ENCODE results near the gene ANXA2. TPM values are rescaled to one million over a fixed set of nuclear protein-coding genes. Genes with fewer than 3 reads are reported as not detected.

Gene ANXA2
- polyA plus RNA-seq, 1 experiment = 5,886 TPM

DNA sequence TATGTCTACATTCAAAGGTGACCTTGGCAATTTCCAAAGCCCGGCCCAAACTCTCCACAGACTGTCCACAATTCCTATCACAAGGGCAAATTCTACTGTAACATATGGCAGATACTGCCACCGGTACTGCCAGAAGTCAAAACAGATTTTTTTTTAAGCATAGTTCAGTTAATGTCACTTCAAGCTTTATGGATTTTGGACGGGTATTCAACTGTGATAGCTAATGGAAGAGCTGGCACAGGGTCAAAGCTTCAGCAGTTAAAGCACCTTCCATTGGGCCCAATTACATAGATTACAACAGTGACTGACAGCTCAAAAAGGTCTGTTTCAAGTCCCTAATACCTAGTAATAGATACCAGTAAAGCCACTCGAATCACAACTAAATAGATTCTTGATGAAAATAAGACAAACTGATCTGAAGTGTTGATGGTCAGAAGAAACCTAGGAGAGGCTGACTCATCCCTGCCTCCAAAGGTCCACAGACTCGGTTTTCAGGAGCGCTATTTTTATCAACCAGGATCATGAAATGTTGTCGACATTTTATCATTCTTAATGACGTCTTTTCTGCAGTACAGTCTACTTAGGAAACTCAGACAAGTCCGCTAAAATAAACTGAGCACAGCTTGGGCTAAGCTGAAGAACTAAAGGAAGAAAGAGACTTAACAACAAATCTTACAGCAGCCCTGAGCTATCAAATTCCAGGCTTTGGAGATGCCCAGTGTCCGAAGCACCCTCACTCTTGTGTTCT lies 38.7 kb downstream of the ANXA2 start:
- Histone ChIP-seq H3K36me3 (ENCODE audit: control insufficient read depth, insufficient read depth, low read length) (peaks cover 40% of the 10 kb centered on the region), H3K27me3 (ENCODE audit: control insufficient read depth, insufficient read depth, low read length) (no peaks in the 10 kb centered on the region), H3K4me3 (ENCODE audit: low read depth, low read length) (no peak overlapping the region)
- TF ChIP-seq CTCF (IDR thresholded peaks at IDR 0.05; ENCODE audit: insufficient read depth, low read depth, low read length) = no peak
- POLR2A ChIA-PET = no interaction called here
- CTCF ChIA-PET = interaction anchor here (0.7 to 2.5 kb wide), 16 partner anchors 8 to 162 kb away, joined by 3 to 8 read pairs (median 4); no protein-coding TSS in a partner anchor
- no peak for DNase-seq (ENCODE audit: low read depth)

DNA sequence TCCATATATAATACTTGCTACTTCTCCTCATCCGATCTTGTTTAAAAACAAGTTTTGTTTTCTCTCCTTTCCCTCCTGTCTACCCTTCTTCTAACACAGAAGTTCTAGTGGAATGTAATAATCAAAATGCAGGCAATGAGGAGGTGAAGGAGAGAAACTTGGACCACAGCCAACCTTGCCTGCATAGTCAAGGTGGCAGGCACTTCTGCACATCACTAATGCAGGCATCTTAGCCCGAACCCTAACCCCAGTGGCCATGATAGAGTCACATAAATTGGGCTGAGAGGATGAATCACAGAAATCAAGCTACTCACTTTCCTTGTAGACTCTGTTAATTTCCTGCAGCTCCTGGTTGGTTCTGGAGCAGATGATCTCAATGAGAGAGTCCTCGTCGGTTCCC lies 41.0 kb downstream of the ANXA2 start:
- DNase-seq (ENCODE audit: low read depth) = no peak
- Histone ChIP-seq H3K36me3 (ENCODE audit: control insufficient read depth, insufficient read depth, low read length) (peaks cover 50% of the 10 kb centered on the region), H3K4me3 (ENCODE audit: low read depth, low read length) (no peak overlapping the region), H3K27me3 (ENCODE audit: control insufficient read depth, insufficient read depth, low read length) (no peaks in the 10 kb centered on the region)
- POLR2A ChIA-PET = no interaction called here
- TF ChIP-seq CTCF (IDR thresholded peaks at IDR 0.05; ENCODE audit: insufficient read depth, low read depth, low read length) = no peak
- CTCF ChIA-PET = interaction anchor here (0.5 to 1.3 kb wide), 2 partner anchors 36 to 42 kb away, joined by 3 to 4 read pairs; no protein-coding TSS in a partner anchor

GRCh38 chr15:60355148-60355857 lies 42.5 kb downstream of the ANXA2 start:
- CTCF ChIA-PET = interaction anchor here (0.9 kb wide), 1 partner anchor 27 kb away, joined by 4 read pairs; no protein-coding TSS in a partner anchor
- H3K36me3 ChIP-seq (ENCODE audit: control insufficient read depth, insufficient read depth, low read length) = peaks cover 56% of the 10 kb centered on the region
- H3K27me3 ChIP-seq (ENCODE audit: control insufficient read depth, insufficient read depth, low read length) = no peaks in the 10 kb centered on the region
- no peak for DNase-seq (ENCODE audit: low read depth)
- no peak overlapping the region for H3K4me3 ChIP-seq (ENCODE audit: low read depth, low read length)
- no peak for TF ChIP-seq CTCF (IDR thresholded peaks at IDR 0.05; ENCODE audit: insufficient read depth, low read depth, low read length)
- POLR2A ChIA-PET = interaction anchor here (1.1 kb wide), 1 partner anchor 16 kb away, joined by 21 read pairs; no protein-coding TSS in a partner anchor

- no peak for DNase-seq (ENCODE audit: low read depth)
- ChIA-PET POLR2A (no interaction called here), CTCF (interaction anchor here (1.0 to 3.4 kb wide), 5 partner anchors 9 to 167 kb away, joined by 3 to 17 read pairs (median 7); no protein-coding TSS in a partner anchor)
- TF ChIP-seq CTCF (IDR thresholded peaks at IDR 0.05; ENCODE audit: insufficient read depth, low read depth, low read length) = no peak
- no peaks in the 10 kb centered on the region for H3K27me3 ChIP-seq (ENCODE audit: control insufficient read depth, insufficient read depth, low read length)
- H3K4me3 ChIP-seq (ENCODE audit: low read depth, low read length) = no peak overlapping the region
- H3K36me3 ChIP-seq (ENCODE audit: control insufficient read depth, insufficient read depth, low read length) = peaks cover 53% of the 10 kb centered on the region
Measured at GRCh38 chr15:60353245-60353920, 44.4 kb downstream of the ANXA2 start.

- CTCF ChIA-PET = interaction anchor here (1.0 to 3.4 kb wide), 6 partner anchors 10 to 168 kb away, joined by 3 to 17 read pairs (median 6); no protein-coding TSS in a partner anchor
Measured at GRCh38 chr15:60352525-60352924, 45.3 kb downstream of the ANXA2 start.

More at GRCh38 chr15:60352525-60352924, 45.3 kb downstream of the ANXA2 start:
- H3K27me3 ChIP-seq (ENCODE audit: control insufficient read depth, insufficient read depth, low read length) = no peaks in the 10 kb centered on the region
- no peak for TF ChIP-seq CTCF (IDR thresholded peaks at IDR 0.05; ENCODE audit: insufficient read depth, low read depth, low read length)
- H3K36me3 ChIP-seq (ENCODE audit: control insufficient read depth, insufficient read depth, low read length) = peaks cover 61% of the 10 kb centered on the region
- POLR2A ChIA-PET = no interaction called here
- DNase-seq (ENCODE audit: low read depth) = no peak
- no peak overlapping the region for H3K4me3 ChIP-seq (ENCODE audit: low read depth, low read length)
